Chondrocyte (in vitro differentiated cells): ENCODE data around the gene CTIF. TPM values are rescaled to one million over a fixed set of nuclear protein-coding genes. Genes with fewer than 3 reads are reported as not detected.

Experiments used
- DNase-seq: peaks from one replicate; pipeline ENCODE4 v3.0.0; 2021; ENCODE audit warnings: mixed read lengths, low spot score
- H3K27ac Mint-ChIP-seq: one replicate; pipeline ENCODE4 v1.8.0; 2021; ENCODE audit warnings: mild to moderate bottlenecking, moderate library complexity, mixed read lengths; ENCODE audit not compliant: unreplicated experiment
- H3K27me3 Mint-ChIP-seq: 2 replicates; pipeline ENCODE4 v1.8.0; 2021; ENCODE audit warnings: low read depth, mixed read lengths
- H3K36me3 Mint-ChIP-seq: 2 replicates; pipeline ENCODE4 v1.8.0; 2021; ENCODE audit warnings: low read depth, mixed read lengths
- H3K4me1 Mint-ChIP-seq: 2 replicates; pipeline ENCODE4 v1.8.0; 2021; ENCODE audit warnings: low read depth, mild to moderate bottlenecking, mixed read lengths
- H3K4me3 Mint-ChIP-seq: one replicate; pipeline ENCODE4 v1.8.0; 2021; ENCODE audit warnings: mild to moderate bottlenecking, moderate library complexity, mixed read lengths; ENCODE audit not compliant: unreplicated experiment
- H3K9me3 Mint-ChIP-seq: 2 replicates; pipeline ENCODE4 v1.8.0; 2021; ENCODE audit warnings: low read depth, mixed read lengths
- CTCF ChIP-seq: fragments of 200-600 bp; sonication (generic); IDR thresholded peaks from 2 replicates; pipeline ENCODE4 v1.5.0; 2021; ENCODE audit warnings: antibody characterized with exemption, mild to moderate bottlenecking, moderate library complexity
- total RNA-seq: library from RNA; stranded (reverse); gene quantifications from 3 replicates; pipeline ENCODE4 v1.2.1, GENCODE V29; 2021

Gene CTIF
- total RNA-seq, 1 donor from 2014 or later: 184 TPM

DNA sequence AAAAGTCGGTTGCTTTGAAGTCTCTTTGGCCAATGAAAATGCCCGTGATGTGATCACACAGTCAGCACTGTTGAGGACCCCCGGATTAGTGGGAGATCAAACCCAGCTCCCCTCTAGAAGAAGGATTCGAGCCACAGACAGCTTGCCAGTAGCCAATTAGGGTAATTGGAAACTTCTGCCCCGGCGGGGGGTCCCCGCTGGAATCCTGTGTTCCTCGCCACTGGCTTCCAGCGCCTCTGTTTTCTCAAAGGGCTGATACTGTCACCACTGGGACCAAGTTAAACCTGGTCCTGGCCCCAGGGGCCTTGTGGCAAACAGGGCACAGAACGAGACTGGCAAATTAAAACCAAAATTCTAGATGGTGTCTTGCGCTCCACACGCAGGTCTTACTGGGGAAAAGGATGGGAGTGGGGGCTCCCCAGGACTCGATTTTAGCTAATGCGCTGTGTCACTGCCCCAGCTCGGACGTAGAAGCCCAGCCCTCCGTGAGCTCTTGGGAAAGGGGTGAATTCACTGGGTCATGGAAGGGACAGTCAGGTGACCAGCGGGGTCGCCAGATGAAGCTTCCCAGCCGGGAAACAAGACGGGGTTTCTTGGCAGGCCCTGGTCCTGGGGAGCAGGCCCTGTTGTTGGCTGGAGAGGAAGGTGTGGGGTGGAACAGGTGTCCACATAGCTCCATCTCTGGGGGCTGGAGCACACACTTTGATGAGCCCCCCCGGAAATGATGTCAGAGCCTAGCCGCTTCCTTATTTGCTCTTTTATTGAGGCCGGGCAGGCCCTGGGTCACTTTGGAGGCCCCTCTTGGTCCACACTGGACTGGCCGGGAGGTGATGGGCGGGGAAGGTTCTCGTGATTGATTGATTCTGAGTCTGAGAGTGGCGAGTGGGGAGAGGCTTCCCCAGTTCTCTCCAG is 321.7 kb downstream of the CTIF start:
- Mint-ChIP-seq H3K36me3 (peaks cover 30% of the 10 kb centered on the region), H3K27ac (peak overlapping the region; percentile 96), H3K4me3 (peak overlapping the region; percentile 22), H3K27me3 (no peaks in the 10 kb centered on the region), H3K9me3 (no peaks in the 10 kb centered on the region), H3K4me1 (peaks cover 79% of the 10 kb centered on the region)
- no peak for TF ChIP-seq CTCF
- no peak for DNase-seq

DNA sequence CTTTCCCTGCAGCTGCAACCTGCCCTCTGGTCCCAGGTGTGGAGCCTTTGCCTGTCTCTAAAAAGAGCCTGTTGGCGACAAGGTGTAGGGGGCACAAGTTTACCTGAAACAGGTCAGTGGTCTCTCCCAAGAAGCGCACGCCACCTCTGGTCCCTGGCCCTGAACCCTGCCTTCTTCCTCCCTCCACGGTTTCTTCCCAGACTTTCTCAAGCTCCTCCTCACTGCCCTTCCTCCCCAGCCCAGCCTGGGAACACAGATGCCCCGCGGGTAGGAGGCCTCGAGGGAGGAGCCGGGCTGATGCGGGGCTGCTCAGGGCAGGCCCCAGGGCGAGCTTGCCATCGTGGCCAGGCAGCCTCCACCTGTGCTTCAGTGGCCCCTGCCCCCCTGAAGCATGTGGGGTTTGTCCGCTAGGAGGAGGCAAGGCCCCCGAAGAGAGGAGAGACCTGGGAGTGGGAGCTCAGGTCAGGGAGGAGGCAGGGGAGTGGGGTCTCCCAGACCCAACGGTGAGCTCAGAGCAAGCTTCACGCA is 322.4 kb downstream of the CTIF start:
- DNase-seq: no peak
- TF ChIP-seq CTCF: no peak
- H3K36me3 Mint-ChIP-seq: peaks cover 25% of the 10 kb centered on the region
- H3K4me3 Mint-ChIP-seq: peak overlapping the region; percentile 38
- peaks cover 74% of the 10 kb centered on the region for H3K4me1 Mint-ChIP-seq
- H3K9me3 Mint-ChIP-seq: no peaks in the 10 kb centered on the region
- no peaks in the 10 kb centered on the region for H3K27me3 Mint-ChIP-seq
- peak overlapping the region; percentile 96 for H3K27ac Mint-ChIP-seq

GRCh38 chr18:48862132-48862531 is 323.3 kb downstream of the CTIF start:
- Mint-ChIP-seq H3K27ac (peak overlapping the region; percentile 96), H3K4me3 (peak overlapping the region; percentile 29)

GRCh38 chr18:48862678-48863270 is 323.9 kb downstream of the CTIF start:
- DNase-seq: no peak
- peaks cover 14% of the 10 kb centered on the region for H3K36me3 Mint-ChIP-seq

More at GRCh38 chr18:48862132-48862531, 323.3 kb downstream of the CTIF start:
- DNase-seq: no peak
- H3K27me3 Mint-ChIP-seq: no peaks in the 10 kb centered on the region
- H3K4me1 Mint-ChIP-seq: peaks cover 75% of the 10 kb centered on the region
- no peaks in the 10 kb centered on the region for H3K9me3 Mint-ChIP-seq
- peaks cover 19% of the 10 kb centered on the region for H3K36me3 Mint-ChIP-seq
- TF ChIP-seq CTCF: no peak

More at GRCh38 chr18:48862678-48863270, 323.9 kb downstream of the CTIF start:
- Mint-ChIP-seq H3K4me3 (peak overlapping the region; percentile 29), H3K9me3 (no peaks in the 10 kb centered on the region), H3K27ac (peak overlapping the region; percentile 96), H3K27me3 (no peaks in the 10 kb centered on the region), H3K4me1 (peaks cover 75% of the 10 kb centered on the region)
- no peak for TF ChIP-seq CTCF
